Stimulated activated CD4-positive, alpha-beta T cell treated with anti-CD3 and anti-CD28 coated beads, Interleukin-15, amount 100 ng/mL, for 48 hours (primary cell): ENCODE data around the gene ZBTB21.

Source experiments
- DNase-seq, 2 donors: peaks; one replicate each; pipeline ENCODE4 v3.0.0-alpha.2; 2020; ENCODE audit warnings: low read depth in 2 of 2

Gene ZBTB21

DNA sequence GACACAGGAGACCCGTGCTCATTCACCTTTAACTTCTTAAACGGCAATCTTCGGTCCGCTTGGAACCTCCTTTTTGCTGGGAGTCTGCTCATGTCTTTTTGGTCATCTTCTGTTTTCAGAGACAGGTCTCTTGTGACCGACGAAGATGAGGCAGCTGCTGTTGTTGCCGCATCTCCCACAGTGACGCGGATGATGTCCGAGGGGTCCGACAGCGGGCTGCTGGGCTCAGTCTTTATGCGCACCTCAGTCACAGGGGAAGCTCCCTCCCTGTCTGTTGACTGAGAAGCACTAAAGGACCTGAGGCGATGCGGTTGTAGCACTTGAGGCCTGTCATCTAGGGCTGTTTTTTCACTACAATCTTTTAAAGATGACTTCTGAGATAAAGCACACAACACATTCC is 17.6 kb downstream of the ZBTB21 start:
- no peak for DNase-seq

GRCh38 chr21:41991659-41992058 is 18.5 kb downstream of the ZBTB21 start:
- DNase-seq = no peak

- DNase-seq = no peak
These were observed 20.5 kb downstream of the ZBTB21 start for GRCh38 chr21:41989698-41990097.

GRCh38 chr21:41987310-41987709 is 22.9 kb downstream of the ZBTB21 start:
- no peak for DNase-seq

DNA sequence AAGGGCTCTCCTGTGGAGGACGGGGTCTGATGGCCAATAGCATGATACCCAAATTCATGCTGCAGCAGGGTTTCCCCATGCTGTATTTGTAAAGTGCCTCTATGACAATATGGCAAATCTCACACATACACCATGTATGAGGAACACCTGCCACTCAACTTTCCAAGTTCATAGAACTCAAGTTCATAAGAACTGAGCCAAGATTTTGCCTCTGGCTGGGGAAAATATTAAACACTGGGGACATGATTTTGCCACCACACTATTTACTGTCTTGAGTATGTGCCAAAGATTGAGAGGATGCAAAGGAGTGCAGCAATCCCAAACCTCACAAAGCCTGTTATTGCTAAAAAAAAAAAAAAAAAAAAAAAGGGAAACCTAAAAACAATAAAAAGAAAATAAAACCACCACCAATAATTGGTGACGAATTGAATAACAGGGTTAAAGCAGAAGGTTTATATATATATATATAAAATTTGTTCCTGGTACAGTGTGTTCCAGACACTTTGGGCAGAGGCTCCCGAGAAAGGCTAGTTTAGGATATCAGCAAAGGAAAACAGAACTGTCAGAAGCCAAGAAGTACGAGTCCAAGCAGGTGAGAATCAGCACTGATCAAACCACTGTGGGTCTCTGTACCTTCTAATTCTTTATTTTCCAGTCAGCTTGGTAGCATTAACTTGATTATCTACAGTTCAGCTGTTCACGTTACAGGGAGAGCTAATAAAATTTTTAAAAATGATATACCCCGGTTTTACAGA is 24.3 kb downstream of the ZBTB21 start:
- DNase-seq = no peak

GRCh38 chr21:41983229-41983628 is 26.9 kb downstream of the ZBTB21 start:
- no peak for DNase-seq

DNA sequence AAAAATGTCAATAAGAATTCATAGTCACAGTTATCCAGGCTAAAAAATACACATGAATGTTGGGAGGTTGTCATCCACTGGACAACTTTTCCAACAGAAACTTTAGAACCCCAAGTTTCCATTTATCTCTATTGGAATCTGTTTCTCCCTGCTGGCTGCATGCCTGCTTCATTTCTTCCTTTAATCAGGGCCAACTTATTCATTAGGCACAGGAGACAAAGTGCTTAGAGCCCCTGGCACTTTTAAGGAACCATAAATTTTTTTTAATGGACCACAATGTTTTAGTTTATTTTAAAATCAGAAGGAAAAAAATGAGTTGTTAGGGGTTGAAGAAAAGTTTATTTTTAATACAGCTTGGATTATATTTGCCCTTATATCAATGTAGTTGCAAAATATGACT is 29.6 kb downstream of the ZBTB21 start:
- DNase-seq = no peak

GRCh38 chr21:41979751-41980369 is 30.3 kb downstream of the ZBTB21 start:
- DNase-seq = no peak

GRCh38 chr21:41979335-41979734 is 30.8 kb downstream of the ZBTB21 start:
- no peak for DNase-seq

- DNase-seq = no peak
These were observed 32.9 kb downstream of the ZBTB21 start for GRCh38 chr21:41977034-41977950.

- no peak for DNase-seq
These were observed 33.5 kb downstream of the ZBTB21 start for GRCh38 chr21:41976611-41977010.

DNA sequence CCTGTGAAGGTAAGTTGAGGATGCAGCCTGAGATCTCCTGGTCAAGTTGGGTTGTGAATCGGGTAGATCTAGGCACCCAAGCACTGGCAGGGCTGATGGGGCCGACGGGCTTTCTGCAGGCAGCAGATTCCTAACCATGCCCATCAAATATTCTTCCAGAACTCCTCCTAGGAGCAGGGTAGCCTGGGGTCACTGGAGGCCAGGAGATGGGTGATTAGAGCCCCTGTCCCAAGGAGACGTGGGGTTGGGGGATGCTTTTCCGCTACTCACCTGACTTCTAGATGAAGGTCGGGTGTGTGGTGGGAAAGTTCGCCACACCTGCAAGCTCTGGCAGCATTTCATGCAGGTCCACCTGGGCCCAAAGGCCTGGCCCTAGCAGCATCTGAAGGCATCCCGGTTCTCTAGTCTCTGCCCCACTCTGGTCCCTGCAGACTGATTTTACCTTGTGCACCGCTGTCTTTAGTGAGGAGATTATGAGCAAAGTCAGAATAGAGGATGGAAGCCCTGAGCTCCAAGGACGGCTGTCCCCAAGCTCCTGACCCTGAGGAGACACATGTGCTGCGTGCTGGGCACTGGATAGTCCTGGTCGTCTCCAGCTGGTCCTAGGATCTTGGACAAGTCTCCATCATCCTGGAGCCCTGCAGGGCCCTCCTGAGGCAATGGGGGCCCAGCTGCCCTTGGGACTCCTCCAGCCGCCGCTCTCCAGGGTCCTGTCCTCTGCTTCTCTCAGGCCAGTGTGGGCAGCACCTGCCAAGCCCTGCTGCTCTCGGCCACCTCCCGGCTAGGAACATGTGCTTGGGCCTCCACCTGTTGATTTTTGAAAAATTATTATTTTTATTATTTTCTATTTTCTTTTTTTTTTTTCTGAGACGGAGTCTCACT is 34.5 kb downstream of the ZBTB21 start:
- no peak for DNase-seq

DNA sequence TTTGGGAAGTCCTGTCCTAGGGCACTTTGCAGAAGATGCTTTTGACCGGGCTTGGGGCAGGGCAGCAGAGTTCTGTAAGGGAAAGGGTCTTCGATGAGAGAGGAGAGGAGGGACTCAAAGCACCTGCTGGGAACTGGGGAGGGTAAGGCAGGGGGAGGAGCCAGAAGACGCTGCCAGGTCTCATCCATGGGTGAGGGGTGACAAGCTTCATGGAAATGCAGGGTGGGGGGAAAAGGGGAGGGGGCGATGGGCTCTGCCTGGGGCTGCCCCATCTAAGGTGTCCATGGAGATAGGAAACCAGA is 35.5 kb downstream of the ZBTB21 start:
- no peak for DNase-seq

GRCh38 chr21:41973861-41974751 is 36.1 kb downstream of the ZBTB21 start:
- no peak for DNase-seq

GRCh38 chr21:41973427-41973831 is 36.7 kb downstream of the ZBTB21 start:
- no peak for DNase-seq

- no peak for DNase-seq
These were observed 37.5 kb downstream of the ZBTB21 start for GRCh38 chr21:41972511-41973205.

GRCh38 chr21:41971891-41972290 is 38.3 kb downstream of the ZBTB21 start:
- no peak for DNase-seq

DNA sequence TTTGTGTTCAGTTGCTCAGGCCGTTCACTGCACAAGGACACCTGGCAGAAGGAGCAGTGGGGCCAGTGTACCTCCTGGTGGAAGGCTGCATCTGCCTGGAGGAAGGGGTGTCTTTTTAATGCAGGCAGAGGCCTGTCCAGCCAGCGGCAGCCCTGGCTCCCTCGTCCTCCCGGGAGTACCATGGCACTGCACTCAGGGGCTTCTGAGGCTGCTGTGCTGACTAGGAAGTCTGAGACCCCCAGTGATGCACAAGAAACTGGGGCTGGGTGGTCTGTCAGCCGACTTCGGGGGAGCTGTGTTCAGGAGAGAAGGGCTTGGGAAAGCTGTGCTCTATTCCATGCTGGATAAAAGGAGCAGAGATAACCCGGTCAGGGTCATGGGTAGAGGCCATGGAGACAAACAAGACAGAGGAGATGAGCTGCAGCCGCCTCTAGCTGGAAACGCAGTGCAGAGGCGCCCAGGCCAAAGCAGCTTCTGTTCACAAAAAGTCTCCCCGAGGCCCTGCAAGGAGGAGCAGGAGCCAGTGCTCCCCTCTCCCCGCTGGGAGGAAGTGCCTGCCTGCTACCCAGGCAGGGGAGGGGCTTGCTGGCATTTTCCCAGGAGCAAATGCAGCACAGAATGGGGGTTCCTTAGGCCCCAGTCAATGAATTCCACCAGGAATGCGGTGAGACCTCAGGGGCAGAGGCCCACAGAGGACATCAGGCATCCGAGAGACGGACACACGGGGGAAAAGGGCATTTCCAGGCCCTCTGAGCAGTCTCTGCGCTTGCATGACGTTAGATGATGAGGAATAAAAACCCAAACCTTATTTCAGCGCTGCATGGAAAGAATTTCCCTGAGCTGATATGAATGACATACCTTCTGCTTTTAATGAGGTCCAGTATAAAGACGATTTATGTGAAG is 39.2 kb downstream of the ZBTB21 start:
- no peak for DNase-seq

GRCh38 chr21:41970106-41970391 is 40.1 kb downstream of the ZBTB21 start:
- DNase-seq = no peak
